ENCODE measurements around the gene IDH1. TPM values are rescaled to one million over a fixed set of nuclear protein-coding genes. Genes with fewer than 3 reads are reported as not detected.

IDH1 gene
- total RNA-seq, 2 experiments from 2014 or later = 19.0 to 19.7 TPM

GRCh38 chr2:208256192-208256782 is 1.4 kb upstream of the IDH1 start:
- intact Hi-C loops (cut with micrococcal nuclease) = no loop called here
- H3K27me3 Mint-ChIP-seq = no peaks in the 10 kb centered on the region
- H3K36me3 Mint-ChIP-seq (ENCODE audit: low read depth) = peaks cover 7% of the 10 kb centered on the region
- no peak overlapping the region for H3K27ac Mint-ChIP-seq
- no peak overlapping the region for H3K4me3 Mint-ChIP-seq
- peaks cover 20% of the 10 kb centered on the region for H3K4me1 Mint-ChIP-seq (ENCODE audit: low read depth)
- no peaks in the 10 kb centered on the region for H3K9me3 Mint-ChIP-seq
- ATAC-seq (no peak), DNase-seq (peak; percentile 11)
- peak; percentile 18 for TF ChIP-seq CTCF (IDR thresholded peaks at IDR 0.05)
- ChIA-PET CTCF (interaction anchor here (1.5 to 7.3 kb wide), 3 partner anchors 12 to 82 kb away, joined by 3 to 77 read pairs (median 62); partner anchors contain the start of gene PIKFYVE), POLR2A (interaction anchor here (0.7 kb wide), 1 partner anchor 19 kb away, joined by 3 read pairs; no protein-coding TSS in a partner anchor)

DNA sequence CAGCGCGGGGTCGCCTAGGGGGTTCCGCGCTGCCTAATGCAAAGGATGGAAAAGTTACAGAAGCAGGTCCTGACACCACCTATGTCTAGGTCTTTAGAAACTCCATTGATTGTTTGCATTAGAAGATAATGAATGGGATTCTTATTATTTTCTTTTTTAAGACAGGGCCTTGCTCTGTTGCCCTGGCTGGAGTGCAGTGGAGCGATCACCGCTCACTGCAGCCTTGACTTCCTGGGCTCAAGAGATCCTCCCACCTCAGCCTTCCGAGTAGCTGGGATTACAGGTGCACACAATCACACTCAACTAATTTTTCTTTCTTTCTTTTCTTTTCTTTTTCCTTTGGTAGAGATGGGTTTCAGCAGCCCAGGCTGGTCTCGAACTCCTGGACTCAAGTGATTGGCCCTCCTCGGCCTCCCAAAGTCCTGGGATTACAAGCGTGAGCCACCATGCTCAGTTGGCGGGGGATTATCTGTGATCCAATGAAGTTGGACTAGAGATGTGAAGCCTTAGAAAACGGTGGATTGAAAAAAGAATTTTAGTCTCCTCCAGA is 761 bp upstream of the IDH1 start:
- ChIA-PET CTCF (interaction anchor here (1.5 to 7.3 kb wide), 5 partner anchors 12 to 81 kb away, joined by 3 to 77 read pairs (median 5); partner anchors contain the start of gene PIKFYVE), POLR2A (interaction anchor here (0.7 to 1.2 kb wide), 2 partner anchors 10 to 19 kb away, joined by 3 to 8 read pairs; partner anchors contain the start of gene PIKFYVE)
- TF ChIP-seq CTCF (IDR thresholded peaks at IDR 0.05) = no peak
- intact Hi-C loops (cut with micrococcal nuclease) = loop anchor here (2.0 kb wide), 1 partner anchor 81 kb away; no protein-coding TSS in a partner anchor
- H3K4me3 Mint-ChIP-seq = peak overlapping the region; percentile 95
- no peaks in the 10 kb centered on the region for H3K9me3 Mint-ChIP-seq
- peaks cover 20% of the 10 kb centered on the region for H3K4me1 Mint-ChIP-seq (ENCODE audit: low read depth)
- H3K36me3 Mint-ChIP-seq (ENCODE audit: low read depth) = peaks cover 7% of the 10 kb centered on the region
- DNase-seq (no peak), ATAC-seq (no peak)
- no peaks in the 10 kb centered on the region for H3K27me3 Mint-ChIP-seq
- peak overlapping the region; percentile 79 for H3K27ac Mint-ChIP-seq

DNA sequence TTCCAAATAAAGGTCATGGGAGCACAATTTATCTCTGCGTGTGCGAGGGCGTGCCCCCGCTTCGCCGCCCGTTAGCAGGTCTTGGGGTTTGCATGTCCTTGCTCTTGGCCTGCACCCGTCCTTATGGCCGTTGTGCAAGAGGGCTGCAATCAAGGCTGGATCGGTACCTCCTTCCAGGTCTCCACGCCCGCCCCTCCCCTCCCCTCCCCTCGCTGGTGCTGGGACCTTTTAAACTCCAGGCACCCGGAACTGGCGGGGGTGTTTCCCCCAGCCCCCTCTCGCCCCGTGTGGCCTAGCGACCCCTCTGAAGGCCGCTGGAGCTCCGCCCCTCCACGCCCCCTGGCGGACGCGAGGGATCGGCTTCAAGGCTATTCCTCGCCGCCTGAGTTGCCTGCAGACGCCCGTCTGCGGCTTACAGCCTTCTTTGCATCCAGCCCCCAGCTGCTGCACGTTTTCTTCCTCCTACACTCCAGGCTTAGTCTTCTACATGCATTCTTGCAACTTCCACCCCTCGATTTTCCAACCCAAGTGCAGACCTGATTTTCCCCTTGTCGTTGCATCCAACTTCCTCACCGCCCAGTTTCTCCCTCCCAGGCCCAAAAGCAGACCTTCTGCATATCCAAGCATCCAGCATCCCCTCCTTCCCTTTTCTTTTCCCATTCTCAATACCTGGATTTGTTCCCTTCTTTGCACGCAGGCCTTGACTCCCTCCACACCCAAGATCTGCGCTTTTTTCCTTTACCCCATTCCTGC is 577 bp downstream of the IDH1 start:
- CTCF ChIA-PET = interaction anchor here (0.9 to 7.3 kb wide), 14 partner anchors 8 to 184 kb away, joined by 3 to 77 read pairs (median 5); partner anchors contain the start of gene PIKFYVE
- no peaks in the 10 kb centered on the region for H3K9me3 Mint-ChIP-seq
- POLR2A ChIA-PET = interaction anchor here (0.7 to 1.2 kb wide), 2 partner anchors 10 to 12 kb away, joined by 3 to 8 read pairs; partner anchors contain the start of gene PIKFYVE
- H3K27me3 Mint-ChIP-seq = no peaks in the 10 kb centered on the region
- DNase-seq (peak; percentile 88), ATAC-seq (peak; percentile 74)
- peak overlapping the region; percentile 79 for H3K27ac Mint-ChIP-seq
- H3K4me1 Mint-ChIP-seq (ENCODE audit: low read depth) = peaks cover 20% of the 10 kb centered on the region
- peak overlapping the region; percentile 95 for H3K4me3 Mint-ChIP-seq
- TF ChIP-seq CTCF (IDR thresholded peaks at IDR 0.05) = peak; percentile 69
- H3K36me3 Mint-ChIP-seq (ENCODE audit: low read depth) = peaks cover 13% of the 10 kb centered on the region
- intact Hi-C loops (cut with micrococcal nuclease) = loop anchor here (2.0 kb wide), 1 partner anchor 79 kb away; no protein-coding TSS in a partner anchor

DNA sequence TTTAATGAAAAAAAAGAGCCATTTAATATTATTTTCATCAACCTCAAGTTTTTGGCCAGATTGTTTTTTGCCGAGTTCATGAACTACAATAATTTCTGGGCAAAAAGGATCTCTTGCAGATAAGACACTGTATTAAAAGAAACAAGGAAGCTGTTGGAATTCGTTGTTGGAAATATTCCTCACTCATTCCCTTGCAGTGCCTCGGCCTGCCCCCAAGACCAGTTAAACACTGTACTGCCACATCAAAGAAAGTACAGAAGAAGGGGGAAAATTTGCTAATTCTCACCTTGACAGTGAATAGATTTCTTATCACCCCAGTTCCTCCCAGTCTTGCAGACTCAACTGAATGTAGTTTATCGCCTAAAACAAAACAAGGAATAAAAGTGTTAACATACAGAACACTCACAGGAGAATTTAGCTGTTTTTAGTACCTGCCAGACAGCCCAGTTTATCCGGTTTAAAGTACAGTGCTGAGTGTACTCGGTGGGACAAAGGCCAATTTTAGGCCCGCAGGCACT is 1.2 kb downstream of the IDH1 start:
- TF ChIP-seq CTCF (IDR thresholded peaks at IDR 0.05) = no peak
- peaks cover 15% of the 10 kb centered on the region for H3K36me3 Mint-ChIP-seq (ENCODE audit: low read depth)
- CTCF ChIA-PET = interaction anchor here (0.9 to 7.3 kb wide), 13 partner anchors 8 to 152 kb away, joined by 3 to 77 read pairs (median 5); partner anchors contain the start of gene PIKFYVE

More for the DNA sequence above, 1.2 kb downstream of the IDH1 start:
- ATAC-seq (no peak), DNase-seq (no peak)
- POLR2A ChIA-PET = no interaction called here
- intact Hi-C loops (cut with micrococcal nuclease) = loop anchor here (2.0 kb wide), 1 partner anchor 79 kb away; no protein-coding TSS in a partner anchor
- H3K4me3 Mint-ChIP-seq = peak overlapping the region; percentile 95
- peaks cover 20% of the 10 kb centered on the region for H3K4me1 Mint-ChIP-seq (ENCODE audit: low read depth)
- H3K27ac Mint-ChIP-seq = peak overlapping the region; percentile 41
- no peaks in the 10 kb centered on the region for H3K9me3 Mint-ChIP-seq
- H3K27me3 Mint-ChIP-seq = no peaks in the 10 kb centered on the region

All from activated CD8-positive, alpha-beta T cell treated with anti-CD3 and anti-CD28 coated beads for 36 hours (primary cell).